ENCODE results near the gene TRAF4.
A peak's percentile ranks its signal among the peaks of the same experiment; 100 is the strongest.

Gene TRAF4

GRCh38 chr17:28716740-28717577 is 26.9 kb upstream of the TRAF4 start:
- peak in 1 of 3 donors; percentile 39 for DNase-seq
- H3K4me1 ChIP-seq (ENCODE audit: control extremely low read depth in 1 of 4, control insufficient read depth in 4 of 4, insufficient read depth in 4 of 4, low read length in 3 of 4), result peaks cover 11 to 57% (median 50%) of the 10 kb centered on the region in 4 experiments
- POLR2A ChIA-PET, result no interaction called here

GRCh38 chr17:28717578-28718332 is 26.1 kb upstream of the TRAF4 start, which contains the start of gene RAB34:
Gene RAB34 (minus strand): TSS chr17:28717868. CDS start chr17:28717266, 602 bp downstream.
- Histone ChIP-seq H3K27me3 (replicated peaks in 2 of 5; ENCODE audit: control insufficient read depth in 4 of 5, insufficient read depth in 5 of 5, low read length in 4 of 5) (no peaks in the 10 kb centered on the region), H3K27ac (ENCODE audit: insufficient read depth in 1 of 2, low read depth in 1 of 2, low read length in 2 of 2, poor library complexity in 1 of 2, severe bottlenecking in 2 of 2) (peak within 1 kb of the TSS in 1 of 2 experiments; percentile 68)
- DNase-seq, result peak; percentile 74 to 92 (median 87)

More at GRCh38 chr17:28716740-28717577, 26.9 kb upstream of the TRAF4 start:
- H3K36me3 ChIP-seq (ENCODE audit: control insufficient read depth in 4 of 4, insufficient read depth in 4 of 4, low read length in 3 of 4), result peaks cover 0 to 41% (median 28%) of the 10 kb centered on the region in 4 experiments
- peak overlapping the region in 1 of 2 experiments; percentile 68 for H3K27ac ChIP-seq (ENCODE audit: insufficient read depth in 1 of 2, low read depth in 1 of 2, low read length in 2 of 2, poor library complexity in 1 of 2, severe bottlenecking in 2 of 2)
- H3K27me3 ChIP-seq (replicated peaks in 2 of 5; ENCODE audit: control insufficient read depth in 4 of 5, insufficient read depth in 5 of 5, low read length in 4 of 5), result no peaks in the 10 kb centered on the region
- CTCF ChIA-PET, result interaction anchor here (0.6 to 2.1 kb wide), 6 partner anchors 10 to 643 kb away, joined by 3 to 7 read pairs (median 4); no protein-coding TSS in a partner anchor
- WGBS (ENCODE audit: insufficient coverage), result 18% methylated on average over 48 of the region's 63 CpGs
- H3K9me3 ChIP-seq (ENCODE audit: control extremely low read depth in 1 of 5, control insufficient read depth in 4 of 5, insufficient read depth in 2 of 5, low read depth in 1 of 5, low read length in 4 of 5), result no peaks in the 10 kb centered on the region
- H3K4me3 ChIP-seq (ENCODE audit: control insufficient read depth in 1 of 7, extremely low read depth in 1 of 7, insufficient read depth in 4 of 7, low read depth in 2 of 7, low read length in 6 of 7), result peak overlapping the region; percentile 33 to 98 (median 67)

GRCh38 chr17:28718333-28719020 is 25.3 kb upstream of the TRAF4 start:
- CTCF ChIA-PET, result interaction anchor here (17.9 kb wide), 1 partner anchor 28 kb away, joined by 507 read pairs; the partner anchor contains the start of gene TRAF4
- peak overlapping the region in 6 of 7 experiments; percentile 58 to 98 (median 78) for H3K4me3 ChIP-seq (ENCODE audit: control insufficient read depth in 1 of 7, extremely low read depth in 1 of 7, insufficient read depth in 4 of 7, low read depth in 2 of 7, low read length in 6 of 7)

More at GRCh38 chr17:28717578-28718332, 26.1 kb upstream of the TRAF4 start, which contains the start of gene RAB34:
- Histone ChIP-seq H3K4me1 (ENCODE audit: control extremely low read depth in 1 of 4, control insufficient read depth in 4 of 4, insufficient read depth in 4 of 4, low read length in 3 of 4) (peaks cover 11 to 57% (median 50%) of the 10 kb centered on the region in 4 experiments), H3K9me3 (ENCODE audit: control extremely low read depth in 1 of 5, control insufficient read depth in 4 of 5, insufficient read depth in 2 of 5, low read depth in 1 of 5, low read length in 4 of 5) (no peaks in the 10 kb centered on the region), H3K36me3 (ENCODE audit: control insufficient read depth in 4 of 4, insufficient read depth in 4 of 4, low read length in 3 of 4) (peaks cover under 1 to 49% (median 36%) of the 10 kb centered on the region in 4 experiments), H3K4me3 (ENCODE audit: control insufficient read depth in 1 of 7, extremely low read depth in 1 of 7, insufficient read depth in 4 of 7, low read depth in 2 of 7, low read length in 6 of 7) (peak within 1 kb of the TSS; percentile 33 to 98 (median 67))
- under 1% methylated on average over 37 of the region's 60 CpGs for WGBS (ENCODE audit: insufficient coverage)
- CTCF ChIA-PET, result interaction anchor here (0.9 kb wide), 1 partner anchor 13 kb away, joined by 5 read pairs; no protein-coding TSS in a partner anchor
- POLR2A ChIA-PET, result no interaction called here

DNA sequence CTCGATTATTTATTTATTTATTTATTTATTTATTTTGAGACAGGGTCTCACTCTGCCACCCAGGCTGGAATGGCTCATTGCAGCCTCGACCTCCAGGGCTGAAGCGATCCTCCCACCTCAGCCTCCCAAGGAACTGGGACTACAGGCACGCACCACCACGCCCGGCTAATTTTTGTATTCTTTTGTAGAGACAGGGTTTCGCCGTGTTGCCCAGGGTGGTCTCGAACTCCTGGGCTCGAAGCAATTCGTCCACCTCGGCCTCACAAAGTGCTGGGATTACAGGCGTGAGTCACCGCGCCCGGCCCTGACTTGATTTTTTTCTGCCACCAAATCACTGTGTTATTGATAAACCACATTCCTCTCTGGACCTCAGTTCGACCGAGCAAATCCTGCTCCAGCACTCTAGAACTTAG is 24.8 kb upstream of the TRAF4 start:
- ChIA-PET POLR2A (interaction anchor here (0.7 to 2.4 kb wide), 7 partner anchors 8 to 233 kb away, joined by 3 to 12 read pairs (median 4); partner anchors contain the start of genes BLTP2, PHF12, PROCA1 and SDF2), CTCF (interaction anchor here (0.7 to 17.9 kb wide), 5 partner anchors 9 to 75 kb away, joined by 3 to 507 read pairs (median 7); partner anchors contain the start of genes NEK8 and TRAF4)
- Histone ChIP-seq H3K27me3 (replicated peaks in 2 of 5; ENCODE audit: control insufficient read depth in 4 of 5, insufficient read depth in 5 of 5, low read length in 4 of 5) (no peaks in the 10 kb centered on the region), H3K4me1 (ENCODE audit: control extremely low read depth in 1 of 4, control insufficient read depth in 4 of 4, insufficient read depth in 4 of 4, low read length in 3 of 4) (peaks cover 11 to 56% (median 52%) of the 10 kb centered on the region in 4 experiments), H3K27ac (ENCODE audit: insufficient read depth in 1 of 2, low read depth in 1 of 2, low read length in 2 of 2, poor library complexity in 1 of 2, severe bottlenecking in 2 of 2) (peak overlapping the region; percentile 83 to 91), H3K4me3 (ENCODE audit: control insufficient read depth in 1 of 7, extremely low read depth in 1 of 7, insufficient read depth in 4 of 7, low read depth in 2 of 7, low read length in 6 of 7) (peak overlapping the region in 6 of 7 experiments; percentile 79 to 98 (median 94)), H3K36me3 (ENCODE audit: control insufficient read depth in 4 of 4, insufficient read depth in 4 of 4, low read length in 3 of 4) (peaks cover 8 to 56% (median 43%) of the 10 kb centered on the region in 4 experiments), H3K9me3 (ENCODE audit: control extremely low read depth in 1 of 5, control insufficient read depth in 4 of 5, insufficient read depth in 2 of 5, low read depth in 1 of 5, low read length in 4 of 5) (no peaks in the 10 kb centered on the region)
- 37% methylated on average over 12 of the region's 18 CpGs for WGBS (ENCODE audit: insufficient coverage)
- DNase-seq, result no peak

More at GRCh38 chr17:28718333-28719020, 25.3 kb upstream of the TRAF4 start:
- Histone ChIP-seq H3K36me3 (ENCODE audit: control insufficient read depth in 4 of 4, insufficient read depth in 4 of 4, low read length in 3 of 4) (peaks cover 7 to 53% (median 43%) of the 10 kb centered on the region in 4 experiments), H3K4me1 (ENCODE audit: control extremely low read depth in 1 of 4, control insufficient read depth in 4 of 4, insufficient read depth in 4 of 4, low read length in 3 of 4) (peaks cover 11 to 56% (median 51%) of the 10 kb centered on the region in 4 experiments), H3K27me3 (replicated peaks in 2 of 5; ENCODE audit: control insufficient read depth in 4 of 5, insufficient read depth in 5 of 5, low read length in 4 of 5) (no peaks in the 10 kb centered on the region), H3K27ac (ENCODE audit: insufficient read depth in 1 of 2, low read depth in 1 of 2, low read length in 2 of 2, poor library complexity in 1 of 2, severe bottlenecking in 2 of 2) (peak overlapping the region in 1 of 2 experiments; percentile 52), H3K9me3 (ENCODE audit: control extremely low read depth in 1 of 5, control insufficient read depth in 4 of 5, insufficient read depth in 2 of 5, low read depth in 1 of 5, low read length in 4 of 5) (no peaks in the 10 kb centered on the region)
- 52% methylated on average over 8 of the region's 18 CpGs for WGBS (ENCODE audit: insufficient coverage)
- DNase-seq, result no peak
- POLR2A ChIA-PET, result interaction anchor here (2.4 kb wide), 1 partner anchor 7 kb away, joined by 12 read pairs; the partner anchor contains the start of gene PROCA1

DNA sequence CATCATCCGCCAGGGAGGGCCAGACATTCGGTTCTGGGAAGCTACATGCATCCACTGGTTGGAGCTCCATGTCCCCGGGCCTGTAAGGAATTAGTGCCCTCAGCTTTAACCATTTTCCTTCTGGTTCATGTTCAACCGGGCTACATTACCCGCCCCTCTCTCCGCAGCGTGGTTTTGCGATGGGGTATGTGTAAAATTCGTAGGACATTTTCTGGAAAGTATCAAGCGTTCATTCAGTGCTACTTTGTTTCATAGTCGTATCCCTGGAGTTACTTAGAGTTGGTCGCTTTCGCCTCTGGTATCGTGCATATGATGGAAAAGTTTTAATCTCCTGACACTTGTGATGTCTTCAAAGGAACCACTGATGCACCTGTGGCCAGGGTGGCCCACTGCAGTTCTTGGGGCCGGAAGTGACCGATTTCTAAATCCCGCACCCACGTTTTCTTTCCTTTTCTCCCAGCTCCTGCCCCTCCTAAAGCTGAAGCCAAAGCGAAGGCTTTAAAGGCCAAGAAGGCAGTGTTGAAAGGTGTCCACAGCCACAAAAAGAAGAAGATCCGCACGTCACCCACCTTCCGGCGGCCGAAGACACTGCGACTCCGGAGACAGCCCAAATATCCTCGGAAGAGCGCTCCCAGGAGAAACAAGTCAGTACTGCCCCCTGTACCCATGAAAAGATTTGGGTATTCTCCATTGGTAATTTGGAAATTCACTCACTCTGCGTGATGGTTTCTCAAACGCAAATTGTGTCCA is 23.4 kb upstream of the TRAF4 start:
- Histone ChIP-seq H3K9me3 (ENCODE audit: control extremely low read depth in 1 of 5, control insufficient read depth in 4 of 5, insufficient read depth in 2 of 5, low read depth in 1 of 5, low read length in 4 of 5) (no peaks in the 10 kb centered on the region), H3K36me3 (ENCODE audit: control insufficient read depth in 4 of 4, insufficient read depth in 4 of 4, low read length in 3 of 4) (peaks cover 8 to 54% (median 39%) of the 10 kb centered on the region in 4 experiments), H3K27me3 (replicated peaks in 2 of 5; ENCODE audit: control insufficient read depth in 4 of 5, insufficient read depth in 5 of 5, low read length in 4 of 5) (no peaks in the 10 kb centered on the region), H3K27ac (ENCODE audit: insufficient read depth in 1 of 2, low read depth in 1 of 2, low read length in 2 of 2, poor library complexity in 1 of 2, severe bottlenecking in 2 of 2) (peak overlapping the region; percentile 83 to 91), H3K4me3 (ENCODE audit: control insufficient read depth in 1 of 7, extremely low read depth in 1 of 7, insufficient read depth in 4 of 7, low read depth in 2 of 7, low read length in 6 of 7) (peak overlapping the region; percentile 79 to 98 (median 91)), H3K4me1 (ENCODE audit: control extremely low read depth in 1 of 4, control insufficient read depth in 4 of 4, insufficient read depth in 4 of 4, low read length in 3 of 4) (peaks cover 13 to 62% (median 58%) of the 10 kb centered on the region in 4 experiments)
- no peak for DNase-seq
- ChIA-PET CTCF (interaction anchor here (0.6 to 17.9 kb wide), 7 partner anchors 8 to 73 kb away, joined by 3 to 507 read pairs (median 7); partner anchors contain the start of genes NEK8, PROCA1 and TRAF4), POLR2A (interaction anchor here (0.6 to 2.4 kb wide), 6 partner anchors 9 to 231 kb away, joined by 3 to 12 read pairs (median 4); partner anchors contain the start of genes BLTP2, PHF12, PROCA1 and SDF2)
- 6% methylated on average over 15 of the region's 30 CpGs for WGBS (ENCODE audit: insufficient coverage)

Measured in common myeloid progenitor, CD34-positive (primary cell).